IMR-90 (cell line): ENCODE measurements around the gene GPR176. TPM values are rescaled to one million over a fixed set of nuclear protein-coding genes. Genes with fewer than 3 reads are reported as not detected.

ENCODE experiments used
- ATAC-seq: fragments of 200-7000 bp; cut with Tn5 transposase; 2 replicates; pipeline ENCODE4 v1.9.1; 2020; ENCODE audit warnings: low read depth, mild to moderate bottlenecking, moderate library complexity
- BruUV-seq: library from RNA; stranded (reverse); fragments of 400-500 nt; replicated peaks from 2 replicates; lab custom pipeline; 2021; lab: Mats Ljungman, UMichigan
- CTCF ChIA-PET: fragments of 300-600 bp; formaldehyde crosslinking; extraction: SDS; loops from one replicate; lab custom pipeline; 2021; ENCODE audit warnings: antibody characterized with exemption; lab: Yijun Ruan, JAX
- POLR2A ChIA-PET: fragments of 300-600 bp; sonication (Branson Sonifier 250); formaldehyde crosslinking; loops from one replicate; lab custom pipeline; 2022; ENCODE audit warnings: antibody characterized with exemption; ENCODE audit not compliant: unreplicated experiment; lab: Charles Lee
- DNase-seq: peaks from one replicate; pipeline ENCODE4 v3.0.0; 2013
- H2AFZ ChIP-seq: replicated peaks from 2 replicates; pipeline ENCODE3; 2013; ENCODE audit warnings: low read length, mild to moderate bottlenecking; ENCODE audit not compliant: poor library complexity
- H2AK5ac ChIP-seq: 2 replicates; pipeline ENCODE4 v1.6.1; 2013; ENCODE audit warnings: low read depth, low read length, inconsistent platforms
- H2AK9ac ChIP-seq: replicated peaks from 2 replicates; pipeline ENCODE3; 2013; ENCODE audit warnings: mild to moderate bottlenecking, low read depth, low read length, moderate library complexity; ENCODE audit not compliant: poor library complexity
- H2BK120ac ChIP-seq: 2 replicates; pipeline ENCODE4 v1.6.1; 2013; ENCODE audit warnings: low read depth, low read length, inconsistent platforms
- H2BK15ac ChIP-seq: 3 replicates; pipeline ENCODE4 v1.6.1; 2013; ENCODE audit warnings: low read depth, low read length, inconsistent platforms
- H2BK20ac ChIP-seq: 2 replicates; pipeline ENCODE4 v1.6.1; 2013; ENCODE audit warnings: low read depth, mild to moderate bottlenecking, inconsistent platforms, low read length, moderate library complexity
- H2BK5ac ChIP-seq: 2 replicates; pipeline ENCODE4 v1.6.1; 2013; ENCODE audit warnings: mild to moderate bottlenecking, low read depth, low read length, inconsistent platforms; ENCODE audit not compliant: poor library complexity, severe bottlenecking
- H3K14ac ChIP-seq: replicated peaks from 2 replicates; pipeline ENCODE4 v1.6.1; 2013; ENCODE audit warnings: low read depth, low read length, inconsistent platforms
- H3K18ac ChIP-seq: 2 replicates; pipeline ENCODE4 v1.6.1; 2013; ENCODE audit warnings: low read depth, low read length, control low read depth
- H3K23ac ChIP-seq: 2 replicates; pipeline ENCODE4 v1.6.1; 2013; ENCODE audit warnings: low read depth, low read length, inconsistent platforms
- H3K27ac ChIP-seq: 2 replicates; pipeline ENCODE4 v1.5.1; 2013; ENCODE audit warnings: mild to moderate bottlenecking, control low read depth, low read length; ENCODE audit not compliant: insufficient read depth
- H3K27me3 ChIP-seq: 2 replicates; pipeline ENCODE4 v1.6.1; 2013; ENCODE audit warnings: low read length; ENCODE audit not compliant: control insufficient read depth, insufficient read depth
- H3K36me3 ChIP-seq: 2 replicates; pipeline ENCODE4 v1.6.1; 2013; ENCODE audit warnings: low read length, mixed read lengths; ENCODE audit not compliant: control insufficient read depth, insufficient read depth
- H3K4ac ChIP-seq: 2 replicates; pipeline ENCODE4 v1.6.1; 2013; ENCODE audit warnings: low read depth, low read length, inconsistent platforms
- H3K4me1 ChIP-seq: 2 replicates; pipeline ENCODE4 v1.6.1; 2013; ENCODE audit warnings: low read length, mixed read lengths; ENCODE audit not compliant: control insufficient read depth, insufficient read depth
- H3K4me2 ChIP-seq: 2 replicates; pipeline ENCODE4 v1.6.1; 2013; ENCODE audit warnings: low read depth, mild to moderate bottlenecking, control low read depth, low read length, moderate library complexity
- H3K4me3 ChIP-seq: 2 replicates; pipeline ENCODE4 v1.5.1; 2013; ENCODE audit warnings: low read depth, mild to moderate bottlenecking, control low read depth, low read length, moderate library complexity; ENCODE audit not compliant: insufficient read depth
- H3K56ac ChIP-seq: 2 replicates; pipeline ENCODE4 v1.6.1; 2013; ENCODE audit warnings: low read length, inconsistent platforms; ENCODE audit not compliant: insufficient read depth; ENCODE audit errors: extremely low read depth
- H3K79me1 ChIP-seq, 2 experiments: 2 replicates each; pipeline ENCODE4 v1.6.1; 2013; ENCODE audit warnings: low read length in 2 of 2, inconsistent platforms in 1 of 2, low read depth in 1 of 2
- H3K9ac ChIP-seq: 2 replicates; pipeline ENCODE4 v1.6.1; 2013; ENCODE audit warnings: low read depth, low read length, control low read depth
- H3K9me1 ChIP-seq: 2 replicates; pipeline ENCODE4 v1.6.1; 2013; ENCODE audit warnings: low read length, inconsistent platforms; ENCODE audit not compliant: insufficient read depth
- H3K9me3 ChIP-seq: 2 replicates; pipeline ENCODE4 v1.6.1; 2013; ENCODE audit warnings: low read length; ENCODE audit not compliant: control insufficient read depth, insufficient read depth
- H4K20me1 ChIP-seq: 2 replicates; pipeline ENCODE4 v1.6.1; 2013; ENCODE audit warnings: low read length, inconsistent platforms; ENCODE audit not compliant: insufficient read depth
- H4K5ac ChIP-seq: 2 replicates; pipeline ENCODE4 v1.6.1; 2013; ENCODE audit warnings: mild to moderate bottlenecking, low read depth, low read length, control low read depth
- H4K8ac ChIP-seq, 2 experiments: 2 replicates each; pipeline ENCODE4 v1.6.1; 2013; ENCODE audit warnings: low read depth in 2 of 2, low read length in 2 of 2, control low read depth in 1 of 2, inconsistent platforms in 1 of 2
- H4K91ac ChIP-seq: 2 replicates; pipeline ENCODE4 v1.6.1; 2013; ENCODE audit warnings: low read depth, low read length, inconsistent platforms; ENCODE audit not compliant: insufficient read depth
- CEBPB ChIP-seq: IDR thresholded peaks from 2 replicates; pipeline ENCODE4 v1.6.1; 2012; ENCODE audit warnings: low read depth, low read length, improper control_type of control experiment
- CTCF ChIP-seq: conservative IDR thresholded peaks from 2 replicates; pipeline ENCODE4 v1.5.1; 2012; ENCODE audit warnings: mild to moderate bottlenecking, low read depth, low read length, improper control_type of control experiment
- FOS ChIP-seq: fragments of 150-350 bp; IDR thresholded peaks from 2 replicates; pipeline ENCODE4 v1.6.1; 2016; ENCODE audit warnings: low read depth, low read length
- MXI1 ChIP-seq: IDR thresholded peaks from 2 replicates; pipeline ENCODE4 v1.6.1; 2012; ENCODE audit warnings: low read depth, mild to moderate bottlenecking, low read length, moderate library complexity, borderline replicate concordance
- NFE2L2 ChIP-seq: fragments of 150-350 bp; IDR thresholded peaks from 2 replicates; pipeline ENCODE4 v1.6.1; 2016; ENCODE audit warnings: low read depth, mild to moderate bottlenecking, low read length
- RAD21 ChIP-seq: IDR thresholded peaks from 2 replicates; pipeline ENCODE4 v1.6.1; 2012; ENCODE audit warnings: low read length, improper control_type of control experiment
- RCOR1 ChIP-seq: IDR thresholded peaks from 2 replicates; pipeline ENCODE4 v1.6.1; 2012; ENCODE audit warnings: mild to moderate bottlenecking, low read length, improper control_type of control experiment; ENCODE audit not compliant: insufficient replicate concordance
- RFX5 ChIP-seq: IDR thresholded peaks from 2 replicates; pipeline ENCODE4 v1.8.0; 2012; ENCODE audit warnings: low read depth, mild to moderate bottlenecking, low read length, moderate library complexity
- WGBS, 2 experiments: methylation state at CpG; one replicate each; pipeline versions ENCODE4 v1.1.5 to v1.1.7; 2013; ENCODE audit warnings: missing lambda C conversion rate in 2 of 2; ENCODE audit not compliant: insufficient read length in 1 of 2; ENCODE audit errors: extremely low coverage in 2 of 2; 5-methylcytosine and 5-hydroxymethylcytosine counted together
- dilution Hi-C: fragments of 300-500 bp; cut with HindIII; formaldehyde crosslinking; loops from one replicate; pipeline ENCODE4 v1.14.3; 2018; ENCODE audit warnings: low sequenced_read_pairs; ENCODE audit not compliant: unreplicated experiment
- in situ Hi-C: fragments of 300-500 bp; cut with MboI; formaldehyde crosslinking; loops from 3 replicates; pipeline ENCODE4 v1.14.3; 2019; ENCODE audit warnings: low sequenced_read_pairs, inconsistent platforms, mixed read lengths
- intact Hi-C: fragments of 100-400 bp; cut with micrococcal nuclease; formaldehyde crosslinking; loops from 2 replicates; pipeline ENCODE4 v1.10.0; 2022
- polyA plus RNA-seq, 3 experiments: library from polyadenylated mRNA; depleted of rRNA; stranded (reverse); fragments of >200 nt; gene quantifications; 2 replicates each; pipeline ENCODE4 v1.2.3, GENCODE V29; 2012; ENCODE audit warnings: low replicate concordance in 1 of 3
- total RNA-seq: library from RNA; depleted of rRNA; stranded (reverse); fragments of >200 nt; gene quantifications from 2 replicates; pipeline ENCODE4 v1.2.3, GENCODE V29; 2012

GPR176 gene
- total and polyA plus RNA-seq, 2 of the 4 experiments (the other 2 are of a cell fraction), result 114 to 246 TPM

- H3K23ac ChIP-seq, result peak overlapping the region; percentile 82; the same call in 1 of the 2 replicates
- H3K4me3 ChIP-seq, result no peak overlapping the region
- peaks cover 22% of the 10 kb centered on the region for H3K4me1 ChIP-seq
- peaks cover 74% of the 10 kb centered on the region for H4K20me1 ChIP-seq
- BruUV-seq, result no TSS peak
- no peak overlapping the region for H2BK15ac ChIP-seq
- intact Hi-C loops, result no loop called here
- dilution Hi-C loops, result no loop called here
- peak overlapping the region; percentile 6; the same call in 1 of the 2 replicates for H2AK5ac ChIP-seq
- CTCF ChIA-PET, result no interaction called here
- H2BK5ac ChIP-seq, result peak overlapping the region; percentile 83
- DNase-seq (no peak), ATAC-seq (no peak)
- no peaks in the 10 kb centered on the region for H3K27me3 ChIP-seq
- H2AFZ ChIP-seq, result no peak overlapping the region
- TF ChIP-seq CEBPB, result no peak
- TF ChIP-seq FOS, result no peak
- TF ChIP-seq RCOR1, result no peak
- no peak for TF ChIP-seq CTCF
- TF ChIP-seq RFX5, result no peak
- no peak for TF ChIP-seq MXI1
- TF ChIP-seq RAD21, result no peak
- no peak for TF ChIP-seq NFE2L2
- no peak overlapping the region for H3K56ac ChIP-seq
- H4K5ac ChIP-seq, result no peak overlapping the region
- no peak overlapping the region for H2BK20ac ChIP-seq
- H3K4ac ChIP-seq, result no peak overlapping the region
- H3K4me2 ChIP-seq, result no peak overlapping the region
- H2AK9ac ChIP-seq, result no peak overlapping the region
- no peak overlapping the region; the same call in 1 of the 2 replicates for H3K14ac ChIP-seq
- no peaks in the 10 kb centered on the region for H3K36me3 ChIP-seq
- H3K27ac ChIP-seq, result no peak overlapping the region
- H3K18ac ChIP-seq, result peak overlapping the region; percentile 56; the same call in 1 of the 2 replicates
- H3K9me3 ChIP-seq, result no peaks in the 10 kb centered on the region
- no peak overlapping the region for H2BK120ac ChIP-seq
- no CpG with 5 or more reads among the region's 1 CpG for WGBS, 2 experiments
- H4K8ac ChIP-seq, result no peak overlapping the region
- POLR2A ChIA-PET, result no interaction called here
- no peak overlapping the region for H3K9ac ChIP-seq
- peaks cover 18% of the 10 kb centered on the region for H3K9me1 ChIP-seq
- no peak overlapping the region for H4K91ac ChIP-seq
- peaks cover 13 to 79% of the 10 kb centered on the region in 2 experiments; a peak in 3 of 4 replicates for H3K79me1 ChIP-seq
- in situ Hi-C loops, result no loop called here
These were observed 69.6 kb downstream of the GPR176 start for GRCh38 chr15:39850436-39850835.
